H1 (cell line): ENCODE results near the gene HOXA6. TPM values are rescaled to one million over a fixed set of nuclear protein-coding genes. Genes with fewer than 3 reads are reported as not detected.

Experiments used
- CTCF ChIA-PET: fragments of 300-600 bp; sonication (Branson Sonifier 250); formaldehyde crosslinking; loops from one replicate; lab custom pipeline; 2021; ENCODE audit not compliant: partially characterized antibody; lab: Charles Lee
- POLR2A ChIA-PET: fragments of 300-600 bp; sonication (Branson Sonifier 250); formaldehyde crosslinking; loops from one replicate; lab custom pipeline; 2021; ENCODE audit warnings: inconsistent platforms; ENCODE audit not compliant: partially characterized antibody; lab: Charles Lee
- DNase-seq, 2 experiments: peaks; one replicate each; pipeline versions ENCODE4 v3.0.0 to v3.0.0-alpha.2; 2010 to 2022; ENCODE audit warnings: low spot score in 2 of 2, low read depth in 1 of 2, mixed read lengths in 1 of 2
- FAIRE-seq: peaks from 2 replicates; lab custom pipeline; 2011; peaks lifted over from hg19 to GRCh38; lab: Jason Lieb, UNC
- H2AFZ ChIP-seq: 2 replicates; pipeline ENCODE4 v1.8.1; 2012; ENCODE audit warnings: low read length, inconsistent platforms
- H2AK5ac ChIP-seq: 2 replicates; pipeline ENCODE4 v1.6.1; 2013; ENCODE audit warnings: low read depth, low read length
- H2BK120ac ChIP-seq: replicated peaks from 2 replicates; pipeline ENCODE3; 2013; ENCODE audit warnings: low read depth, low read length, inconsistent platforms
- H2BK12ac ChIP-seq: 2 replicates; pipeline ENCODE4 v1.6.1; 2013; ENCODE audit warnings: low read depth, low read length
- H2BK15ac ChIP-seq: 2 replicates; pipeline ENCODE4 v1.6.1; 2013; ENCODE audit warnings: low read length
- H2BK20ac ChIP-seq: 2 replicates; pipeline ENCODE4 v1.6.1; 2013; ENCODE audit warnings: low read length
- H2BK5ac ChIP-seq: 2 replicates; pipeline ENCODE4 v1.6.1; 2013; ENCODE audit warnings: low read depth, low read length
- H3K14ac ChIP-seq: 2 replicates; pipeline ENCODE4 v1.6.1; 2013; ENCODE audit warnings: inconsistent platforms; ENCODE audit not compliant: insufficient read length
- H3K18ac ChIP-seq: 2 replicates; pipeline ENCODE4 v1.6.1; 2013; ENCODE audit warnings: low read length; ENCODE audit errors: extremely low read depth
- H3K23ac ChIP-seq: 2 replicates; pipeline ENCODE4 v1.6.1; 2013; ENCODE audit warnings: inconsistent platforms; ENCODE audit not compliant: insufficient read length
- H3K23me2 ChIP-seq: 2 replicates; pipeline ENCODE4 v1.6.1; 2013; ENCODE audit warnings: low read depth, low read length
- H3K27ac ChIP-seq: 2 replicates; pipeline ENCODE4 v1.6.1; 2011; ENCODE audit warnings: low read depth, low read length, inconsistent platforms
- H3K27me3 ChIP-seq, 4 experiments: replicated peaks in 1 of 4; 1 replicate in 1 of 4; 2 replicates in 3 of 4; pipeline versions ENCODE4 v1.6.1 to v1.8.1; 2011 to 2013; ENCODE audit warnings: low read length in 3 of 4, mild to moderate bottlenecking in 3 of 4, inconsistent platforms in 2 of 4, mixed read lengths in 2 of 4, moderate library complexity in 1 of 4; ENCODE audit not compliant: control insufficient read depth in 3 of 4, insufficient read depth in 3 of 4; ENCODE audit errors: extremely low read depth in 1 of 4
- H3K36me3 ChIP-seq, 4 experiments: 2 replicates each; pipeline versions ENCODE4 v1.6.1 to v1.8.1; 2011 to 2013; ENCODE audit warnings: mild to moderate bottlenecking in 4 of 4, low read length in 3 of 4, moderate library complexity in 2 of 4, control low read depth in 1 of 4, inconsistent platforms in 1 of 4; ENCODE audit not compliant: insufficient read depth in 4 of 4, control insufficient read depth in 2 of 4
- H3K4ac ChIP-seq: replicated peaks from 2 replicates; pipeline ENCODE3; 2013; ENCODE audit warnings: low read length, low read depth, mixed read lengths, inconsistent platforms; ENCODE audit not compliant: insufficient read length
- H3K4me1 ChIP-seq, 4 experiments: replicated peaks in 1 of 4; 1 replicate in 1 of 4; 2 replicates in 3 of 4; pipeline versions ENCODE4 v1.6.1 to v1.8.1; 2011 to 2013; ENCODE audit warnings: low read length in 3 of 4, inconsistent platforms in 2 of 4, mixed read lengths in 1 of 4; ENCODE audit not compliant: insufficient read depth in 4 of 4, control insufficient read depth in 3 of 4
- H3K4me2 ChIP-seq, 2 experiments: 2 replicates each; pipeline versions ENCODE4 v1.6.1 to v1.8.1; 2011 to 2013; ENCODE audit warnings: low read depth in 2 of 2, low read length in 2 of 2, control low read depth in 1 of 2, inconsistent platforms in 1 of 2, mild to moderate bottlenecking in 1 of 2; ENCODE audit not compliant: insufficient read depth in 1 of 2
- H3K4me3 ChIP-seq, 4 experiments: fragments of 200-600, 300-600 bp in 1 of 4; sonication (generic), shearing (Covaris generic), sonication (Bioruptor Twin) in 1 of 4; 2 replicates each; pipeline versions ENCODE4 v1.5.1 to v1.8.1; 2011 to 2016; ENCODE audit warnings: low read length in 4 of 4, low read depth in 3 of 4, control low read depth in 2 of 4, inconsistent platforms in 2 of 4, mild to moderate bottlenecking in 2 of 4, mixed read lengths in 1 of 4, moderate library complexity in 1 of 4; ENCODE audit not compliant: insufficient read depth in 2 of 4; ENCODE audit errors: extremely low read depth in 1 of 4
- H3K56ac ChIP-seq: replicated peaks from 2 replicates; pipeline ENCODE3; 2013; ENCODE audit warnings: low read depth, mild to moderate bottlenecking, mixed read lengths, low read length, inconsistent platforms; ENCODE audit not compliant: insufficient read length
- H3K79me1 ChIP-seq: 2 replicates; pipeline ENCODE4 v1.6.1; 2013; ENCODE audit warnings: low read depth, low read length, control low read depth
- H3K79me2 ChIP-seq, 2 experiments: 2 replicates each; pipeline versions ENCODE4 v1.6.1 to v1.8.1; 2012 to 2013; ENCODE audit warnings: low read length in 2 of 2, mild to moderate bottlenecking in 2 of 2, inconsistent platforms in 1 of 2; ENCODE audit not compliant: insufficient read depth in 2 of 2, control insufficient read depth in 1 of 2
- H3K9ac ChIP-seq, 4 experiments: replicated peaks in 1 of 4; 1 replicate in 1 of 4; 2 replicates in 3 of 4; pipeline versions ENCODE4 v1.6.1 to v1.8.1; 2011 to 2013; ENCODE audit warnings: low read depth in 3 of 4, low read length in 3 of 4, control low read depth in 2 of 4, mild to moderate bottlenecking in 2 of 4, moderate library complexity in 2 of 4, inconsistent platforms in 1 of 4; ENCODE audit errors: extremely low read depth in 1 of 4
- H3K9me3 ChIP-seq, 2 experiments: 2 replicates each; pipeline versions ENCODE4 v1.6.1 to v1.8.1; 2012 to 2013; ENCODE audit warnings: mild to moderate bottlenecking in 2 of 2, moderate library complexity in 2 of 2, control low read depth in 1 of 2, inconsistent platforms in 1 of 2, low read depth in 1 of 2, low read length in 1 of 2, mixed read lengths in 1 of 2; ENCODE audit not compliant: insufficient read depth in 2 of 2
- H4K20me1 ChIP-seq, 2 experiments: replicated peaks in 1 of 2; 2 replicates each; pipeline versions ENCODE3 to v1.8.1; 2011 to 2013; ENCODE audit warnings: inconsistent platforms in 2 of 2, low read length in 2 of 2, mild to moderate bottlenecking in 1 of 2; ENCODE audit not compliant: insufficient read depth in 2 of 2, control insufficient read depth in 1 of 2
- H4K5ac ChIP-seq: 2 replicates; pipeline ENCODE4 v1.6.1; 2013; ENCODE audit warnings: low read length, low read depth, mixed read lengths, inconsistent platforms; ENCODE audit not compliant: insufficient read length
- H4K8ac ChIP-seq: 2 replicates; pipeline ENCODE4 v1.8.0; 2013; ENCODE audit warnings: mild to moderate bottlenecking, moderate library complexity, low read length, inconsistent platforms; ENCODE audit not compliant: insufficient read depth; ENCODE audit errors: extremely low read depth
- H4K91ac ChIP-seq: replicated peaks from 2 replicates; pipeline ENCODE3; 2013; ENCODE audit warnings: low read length, mixed read lengths, inconsistent platforms; ENCODE audit not compliant: insufficient read length
- BACH1 ChIP-seq: IDR thresholded peaks from 2 replicates; pipeline ENCODE4 v1.6.1; 2012; ENCODE audit warnings: low read length, improper control_type of control experiment
- CBX5 ChIP-seq: fragments of 300-800, 300-1000 bp; sonication (generic); IDR thresholded peaks from 2 replicates; pipeline ENCODE4 v1.7.1; 2016; ENCODE audit warnings: antibody characterized with exemption, low read length, low read depth
- EGR1 ChIP-seq: IDR thresholded peaks from 2 replicates; pipeline ENCODE4 v1.6.1; 2011; ENCODE audit warnings: low read depth, low read length, borderline replicate concordance
- JUND ChIP-seq: IDR thresholded peaks from 2 replicates; pipeline ENCODE4 v1.6.1; 2011; ENCODE audit warnings: mild to moderate bottlenecking, improper control_type of control experiment, low read length
- KDM1A ChIP-seq: fragments of 200-600, 300-600 bp; sonication (generic); IDR thresholded peaks from 2 replicates; pipeline ENCODE4 v1.7.1; 2016; ENCODE audit warnings: mild to moderate bottlenecking, low read length, borderline replicate concordance
- NRF1 ChIP-seq: IDR thresholded peaks from 2 replicates; pipeline ENCODE4 v1.6.1; 2011; ENCODE audit warnings: mild to moderate bottlenecking, low read depth, low read length, improper control_type of control experiment
- SP2 ChIP-seq: IDR thresholded peaks from 2 replicates; pipeline ENCODE4 v1.6.1; 2012; ENCODE audit warnings: mild to moderate bottlenecking, low read length, inconsistent platforms
- TAF1 ChIP-seq: IDR thresholded peaks from 2 replicates; pipeline ENCODE4 v1.6.1; 2011; ENCODE audit warnings: mild to moderate bottlenecking, low read depth, low read length
- WGBS, 2 experiments: shearing (Covaris generic) in 1 of 2; methylation state at CpG; one replicate each; pipeline versions ENCODE4 v1.1.6 to v1.1.7; 2013 to 2015; ENCODE audit warnings: low lambda C conversion rate in 2 of 2, mixed read lengths in 2 of 2, inconsistent platforms in 1 of 2, low coverage in 1 of 2, missing lambda C conversion rate in 1 of 2; ENCODE audit not compliant: insufficient replicate concordance in 2 of 2, insufficient coverage in 1 of 2, insufficient read length in 1 of 2; ENCODE audit errors: extremely low coverage in 1 of 2, missing lambda C conversion rate in 1 of 2; 5-methylcytosine and 5-hydroxymethylcytosine counted together
- polyA plus RNA-seq, 7 experiments: library from polyadenylated mRNA; depleted of rRNA in 3 of 7; stranded (reverse) in 5 of 7; unstranded in 2 of 7; fragments of >200 nt in 5 of 7; fragments of 200-250 nt in 2 of 7; gene quantifications; 1 replicate in 5 of 7; 2 replicates in 1 of 7; 4 replicates in 1 of 7; pipeline versions ENCODE4 v1.2.1 to v1.2.3, GENCODE V29; 2011 to 2013; ENCODE audit warnings: missing spikeins in 2 of 7, mixed read lengths in 2 of 7
- total RNA-seq: library from RNA; stranded (reverse); fragmentation: NEBNext Ultra II Directional; extraction: Animal tissue kit (Norgen Biotek cat#: 25700); gene quantifications from 2 replicates; pipeline ENCODE4 v1.2.1, GENCODE V29; 2021

The HOXA6 gene
- total and polyA plus RNA-seq, 2 of the 8 experiments (the other 6 are each of a cell fraction or from before 2014, with no cell fraction given), result not detected

DNA sequence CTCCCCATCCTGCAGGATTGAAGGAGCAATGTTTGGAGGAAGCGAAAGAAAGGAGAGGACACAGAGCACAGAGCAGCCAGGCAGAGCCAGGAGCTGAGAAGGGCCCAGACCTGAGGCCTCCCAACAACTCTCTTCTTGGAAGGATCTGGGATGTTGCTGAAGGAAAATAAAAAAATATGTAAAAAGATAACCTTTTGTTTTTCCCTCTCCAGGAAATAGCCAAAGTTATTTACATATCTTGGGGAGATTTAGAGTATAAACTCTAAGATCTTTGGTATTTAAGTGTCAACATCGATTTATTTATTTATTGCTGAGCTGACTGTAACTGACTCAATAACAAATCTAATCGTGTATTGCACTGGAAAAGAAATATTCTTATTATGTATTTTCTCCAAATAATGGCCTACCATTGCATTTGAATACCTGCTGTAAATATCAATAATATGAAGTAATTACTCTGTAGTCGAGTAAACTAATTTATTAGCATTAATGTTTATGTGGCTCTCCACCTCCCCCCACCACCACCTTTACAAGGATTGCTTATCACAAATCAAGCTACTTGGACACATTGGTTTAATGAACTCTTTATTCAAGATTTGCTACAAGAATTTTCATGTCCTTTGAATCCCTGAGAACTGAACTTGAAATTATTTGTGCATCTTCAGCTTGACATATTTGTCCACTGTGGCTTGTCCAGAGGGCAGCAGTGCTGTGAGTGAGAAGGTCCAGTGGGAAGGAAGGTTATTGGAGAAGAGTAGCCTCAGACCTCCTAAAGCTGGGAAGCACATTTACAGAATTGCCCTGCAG, 39.3 kb upstream of the HOXA6 start:
- H4K8ac ChIP-seq, result no peak overlapping the region
- H2AK5ac ChIP-seq, result no peak overlapping the region
- H3K4ac ChIP-seq, result no peak overlapping the region
- H4K91ac ChIP-seq, result no peak overlapping the region
- H3K36me3 ChIP-seq, result peaks cover 0 to 8% (median 0%) of the 10 kb centered on the region in 4 experiments; a peak in 1 of 8 replicates
- peaks cover 34 to 63% of the 10 kb centered on the region in 2 experiments for H4K20me1 ChIP-seq
- ChIA-PET POLR2A (interaction anchor here (0.5 to 0.9 kb wide), 3 partner anchors 12 to 286 kb away, joined by 3 read pairs; no protein-coding TSS in a partner anchor), CTCF (interaction anchor here (0.8 to 9.1 kb wide), 18 partner anchors 8 to 90 kb away, joined by 3 to 64 read pairs (median 4); partner anchors contain the start of genes EVX1, HOXA1 and HOXA5)
- H3K14ac ChIP-seq, result no peak overlapping the region
- no peak overlapping the region for H3K56ac ChIP-seq
- H2BK12ac ChIP-seq, result no peak overlapping the region
- no peaks in the 10 kb centered on the region; a peak in 1 of 4 replicates for H3K9me3 ChIP-seq
- no peaks in the 10 kb centered on the region for H3K79me2 ChIP-seq
- DNase-seq (no peak), FAIRE-seq (no peak)
- WGBS, 2 experiments, result 30% methylated on average over 4 of the region's 4 CpGs; no CpG with 5 or more reads in 1 of the 2 experiments
- H2BK20ac ChIP-seq, result no peak overlapping the region
- no peak overlapping the region for H2BK15ac ChIP-seq
- no peaks in the 10 kb centered on the region for H3K23me2 ChIP-seq
- no peak overlapping the region for H3K23ac ChIP-seq
- H3K27ac ChIP-seq, result no peak overlapping the region
- H2BK120ac ChIP-seq, result no peak overlapping the region
- peaks cover 0 to 27% (median 16%) of the 10 kb centered on the region in 4 experiments; a peak in 6 of 7 replicates for H3K4me1 ChIP-seq
- no peaks in the 10 kb centered on the region for H3K79me1 ChIP-seq
- peaks cover 98 to 100% (median 99%) of the 10 kb centered on the region in 4 experiments for H3K27me3 ChIP-seq
- H3K9ac ChIP-seq, result no peak overlapping the region
- no peak overlapping the region for H2AFZ ChIP-seq
- no peak overlapping the region for H2BK5ac ChIP-seq
- H3K18ac ChIP-seq, result no peak overlapping the region
- no peak overlapping the region for H3K4me3 ChIP-seq
- H4K5ac ChIP-seq, result no peak overlapping the region
- no peak overlapping the region; a peak in 1 of 4 replicates for H3K4me2 ChIP-seq
- no peak for TF ChIP-seq JUND
- no peak for TF ChIP-seq CBX5
- no peak for TF ChIP-seq SP2
- no peak for TF ChIP-seq EGR1
- TF ChIP-seq BACH1, result no peak
- TF ChIP-seq KDM1A, result no peak
- no peak for TF ChIP-seq NRF1
- no peak for TF ChIP-seq TAF1
